ENCODE data around the gene RPL18A.

RPL18A gene

DNA sequence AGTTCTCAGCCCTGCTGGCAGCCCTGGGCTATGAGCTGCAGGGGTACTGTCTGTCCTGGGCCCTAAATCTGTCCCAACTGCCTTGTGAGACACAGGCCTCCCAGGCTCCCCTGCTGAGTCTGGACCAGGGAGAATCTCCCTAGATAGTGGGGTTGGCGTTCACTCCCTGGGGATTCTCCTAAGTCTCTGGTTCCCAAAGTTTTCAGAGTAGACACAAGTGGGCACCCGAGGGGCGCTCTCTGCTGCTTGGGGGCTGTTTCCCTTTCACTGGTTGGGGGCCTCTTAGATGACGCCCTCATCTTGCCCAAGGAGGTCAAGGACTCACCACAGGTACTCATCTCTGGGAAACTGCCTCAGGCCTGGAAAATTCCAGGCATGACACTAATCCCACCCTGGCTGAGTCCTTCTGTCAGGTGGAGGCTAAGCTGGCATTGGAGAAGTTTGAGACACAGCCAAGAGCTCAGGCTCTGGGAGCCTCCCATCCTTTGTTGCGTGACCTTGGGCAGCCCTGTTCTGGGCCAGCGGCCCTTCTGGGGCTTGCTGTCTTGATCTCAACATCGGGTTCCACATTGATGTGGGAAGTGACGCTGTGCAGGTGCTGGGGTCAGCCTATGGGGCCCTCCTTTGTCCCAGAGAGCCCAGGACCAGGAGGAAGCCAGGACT lies 3.9 kb downstream of the RPL18A start:
- TF ChIP-seq, protein P1, sequence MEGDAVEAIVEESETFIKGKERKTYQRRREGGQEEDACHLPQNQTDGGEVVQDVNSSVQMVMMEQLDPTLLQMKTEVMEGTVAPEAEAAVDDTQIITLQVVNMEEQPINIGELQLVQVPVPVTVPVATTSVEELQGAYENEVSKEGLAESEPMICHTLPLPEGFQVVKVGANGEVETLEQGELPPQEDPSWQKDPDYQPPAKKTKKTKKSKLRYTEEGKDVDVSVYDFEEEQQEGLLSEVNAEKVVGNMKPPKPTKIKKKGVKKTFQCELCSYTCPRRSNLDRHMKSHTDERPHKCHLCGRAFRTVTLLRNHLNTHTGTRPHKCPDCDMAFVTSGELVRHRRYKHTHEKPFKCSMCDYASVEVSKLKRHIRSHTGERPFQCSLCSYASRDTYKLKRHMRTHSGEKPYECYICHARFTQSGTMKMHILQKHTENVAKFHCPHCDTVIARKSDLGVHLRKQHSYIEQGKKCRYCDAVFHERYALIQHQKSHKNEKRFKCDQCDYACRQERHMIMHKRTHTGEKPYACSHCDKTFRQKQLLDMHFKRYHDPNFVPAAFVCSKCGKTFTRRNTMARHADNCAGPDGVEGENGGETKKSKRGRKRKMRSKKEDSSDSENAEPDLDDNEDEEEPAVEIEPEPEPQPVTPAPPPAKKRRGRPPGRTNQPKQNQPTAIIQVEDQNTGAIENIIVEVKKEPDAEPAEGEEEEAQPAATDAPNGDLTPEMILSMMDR (IDR thresholded peaks at IDR 0.05; ENCODE audit: low read depth, low read length) = no peak
- H3K4me3 ChIP-seq (ENCODE audit: low read depth, low read length) = no peak overlapping the region

DNA sequence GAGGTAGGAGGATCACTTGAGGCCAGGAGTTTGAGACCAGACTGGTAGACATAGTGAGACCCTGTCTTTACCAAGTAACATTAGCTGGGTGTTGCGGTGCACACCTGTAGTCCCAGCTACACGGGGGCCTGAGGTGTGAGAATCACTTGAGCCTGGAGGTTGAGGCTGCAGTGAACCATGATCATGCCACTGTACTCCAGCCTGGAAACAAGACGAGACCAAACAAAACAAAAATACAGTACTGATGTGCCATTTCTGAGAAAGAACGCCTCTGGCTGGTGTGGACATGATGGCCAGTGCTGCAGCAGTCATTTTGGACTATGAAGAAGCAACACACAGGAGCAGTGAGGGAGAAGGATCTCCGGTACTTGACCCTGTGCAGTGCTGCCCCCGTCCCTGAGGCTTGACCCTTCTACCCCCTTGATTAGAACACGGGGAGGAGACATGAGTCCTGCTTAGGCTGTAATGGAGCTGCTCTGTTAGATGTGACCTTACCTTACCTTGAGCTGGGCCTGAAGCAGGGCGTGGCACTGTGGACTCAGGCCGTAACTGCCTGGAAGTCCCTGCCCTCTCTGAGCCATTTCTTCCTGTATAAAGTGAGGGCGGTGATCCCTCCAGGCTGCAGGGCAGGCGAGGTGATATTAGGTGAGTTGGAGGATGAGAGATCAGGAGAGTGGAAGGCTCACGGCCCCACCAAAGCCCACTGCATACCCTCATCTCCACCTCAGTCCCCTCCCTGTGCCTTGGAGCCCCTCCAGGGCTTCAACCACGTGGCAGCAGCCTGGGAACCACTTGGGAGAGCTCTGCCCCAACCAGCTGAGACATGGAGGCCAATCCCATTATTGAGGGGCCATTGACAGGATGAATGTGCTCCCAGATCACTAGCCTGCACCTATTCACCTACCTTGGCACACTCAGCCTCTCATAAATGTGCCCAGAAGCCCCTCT lies 5.9 kb downstream of the RPL18A start:
- TF ChIP-seq, protein P1 (IDR thresholded peaks at IDR 0.05; ENCODE audit: low read depth, low read length) = no peak
- H3K4me3 ChIP-seq (ENCODE audit: low read depth, low read length) = no peak overlapping the region

DNA sequence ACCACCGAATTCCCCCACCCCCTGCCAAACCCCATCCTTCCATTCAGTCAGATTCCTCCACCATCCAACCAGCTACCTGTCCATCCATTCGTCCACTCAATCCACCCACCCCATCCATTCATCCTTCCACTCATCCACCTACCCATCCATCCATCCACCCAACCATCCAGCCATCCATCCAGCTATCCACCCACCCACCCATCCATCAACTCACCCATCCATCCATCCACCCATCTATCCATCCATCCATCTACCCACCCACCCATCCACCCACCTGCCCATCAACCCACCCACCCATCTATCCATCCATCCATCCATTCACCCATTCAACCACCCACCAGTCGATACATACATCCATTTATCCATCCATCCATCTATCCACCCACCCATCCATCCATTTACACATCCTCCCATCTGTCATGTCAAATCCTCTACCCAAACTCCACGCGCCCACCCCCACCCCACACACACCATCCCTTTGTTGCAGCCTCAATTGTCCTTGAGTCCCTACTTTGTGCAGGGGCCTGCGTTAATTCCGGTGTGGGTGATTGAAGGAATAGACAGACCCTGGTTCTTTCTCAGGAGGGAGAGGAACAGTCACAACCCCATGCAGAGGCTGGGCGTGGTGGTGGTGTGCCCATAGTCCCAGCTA lies 6.7 kb downstream of the RPL18A start:
- H3K4me3 ChIP-seq (ENCODE audit: low read depth, low read length) = no peak overlapping the region
- TF ChIP-seq, protein P1 (IDR thresholded peaks at IDR 0.05; ENCODE audit: low read depth, low read length) = no peak

DNA sequence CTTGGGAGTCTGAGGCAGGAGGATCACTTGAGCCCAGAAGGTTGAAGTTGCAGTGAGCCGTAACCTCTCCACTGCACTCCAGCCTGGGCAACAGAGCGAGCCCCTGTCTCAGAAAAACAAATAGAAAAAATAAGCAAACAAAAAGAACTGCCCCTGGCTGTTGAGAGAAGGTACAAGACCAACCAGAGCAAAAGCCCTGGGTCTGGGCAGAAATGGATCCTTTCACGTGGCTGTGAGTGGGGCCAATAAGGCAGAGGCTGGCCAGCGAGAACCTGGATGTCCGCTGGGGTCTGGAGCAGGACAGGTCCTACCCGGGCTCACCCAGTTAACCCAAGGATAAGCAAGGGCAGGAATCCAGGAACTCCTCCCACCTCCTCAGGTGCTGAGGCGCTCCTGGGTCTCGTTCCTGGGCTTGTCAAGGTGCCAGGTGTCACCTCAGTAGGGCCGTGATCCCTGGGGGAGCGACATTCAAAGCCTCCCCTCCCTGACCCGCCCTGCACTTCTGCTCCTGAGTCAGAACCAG lies 7.3 kb downstream of the RPL18A start:
- TF ChIP-seq, protein P1 (IDR thresholded peaks at IDR 0.05; ENCODE audit: low read depth, low read length) = no peak
- no peak overlapping the region for H3K4me3 ChIP-seq (ENCODE audit: low read depth, low read length)

DNA sequence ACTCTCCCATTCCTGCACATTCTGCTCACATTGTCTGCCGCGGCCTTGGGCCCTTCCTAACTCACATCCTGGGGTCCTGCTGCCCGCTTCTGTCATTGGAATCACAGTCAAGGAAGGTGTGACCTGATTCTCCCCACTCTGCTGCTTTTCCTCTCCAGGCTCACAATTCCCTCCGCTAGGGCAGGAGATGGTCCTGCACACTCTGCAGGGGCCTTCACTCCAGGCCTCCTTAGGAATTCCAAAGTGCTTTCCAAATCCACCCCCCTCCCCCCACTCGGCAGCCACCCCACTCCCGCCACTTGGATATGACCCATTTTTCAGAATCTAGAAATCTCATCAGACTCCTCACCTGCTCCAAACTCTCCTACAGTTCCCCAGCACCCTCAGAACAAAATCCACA lies 9.0 kb downstream of the RPL18A start:
- H3K4me3 ChIP-seq (ENCODE audit: low read depth, low read length) = no peak overlapping the region
- TF ChIP-seq, protein P1 (IDR thresholded peaks at IDR 0.05; ENCODE audit: low read depth, low read length) = no peak

DNA sequence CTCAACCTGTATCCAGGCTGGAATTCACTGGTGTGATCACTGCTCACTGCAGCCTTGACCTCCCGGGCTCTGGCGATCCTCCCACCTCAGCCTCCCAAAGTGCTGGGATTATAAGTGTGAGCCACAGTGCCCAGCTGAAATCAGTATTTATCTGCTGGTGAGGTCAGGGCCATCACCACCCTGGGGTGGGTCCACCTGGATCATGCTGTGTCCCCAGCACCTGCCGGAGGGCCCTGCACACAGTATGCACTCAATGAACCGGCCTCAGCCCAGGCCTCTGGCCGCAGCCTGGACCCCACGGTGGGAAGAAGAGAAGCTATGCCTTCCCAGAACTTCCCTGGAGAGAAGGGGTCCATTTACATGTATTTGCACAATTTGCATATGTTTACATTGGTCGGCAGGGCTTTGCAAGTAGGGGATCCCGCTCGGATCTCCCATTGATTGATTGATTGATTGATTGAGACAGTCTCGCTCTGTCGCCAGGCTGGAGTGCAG lies 9.5 kb downstream of the RPL18A start:
- TF ChIP-seq, protein P1 (IDR thresholded peaks at IDR 0.05; ENCODE audit: low read depth, low read length) = no peak
- H3K4me3 ChIP-seq (ENCODE audit: low read depth, low read length) = no peak overlapping the region

Measured in WI38 (cell line).